ENCODE results near the gene FASTKD3. TPM values are rescaled to one million over a fixed set of nuclear protein-coding genes. Genes with fewer than 3 reads are reported as not detected.

Gene FASTKD3
- total RNA-seq, 4 donors from 2014 or later: 0.80 to 11.7 (median 8.0) TPM

DNA sequence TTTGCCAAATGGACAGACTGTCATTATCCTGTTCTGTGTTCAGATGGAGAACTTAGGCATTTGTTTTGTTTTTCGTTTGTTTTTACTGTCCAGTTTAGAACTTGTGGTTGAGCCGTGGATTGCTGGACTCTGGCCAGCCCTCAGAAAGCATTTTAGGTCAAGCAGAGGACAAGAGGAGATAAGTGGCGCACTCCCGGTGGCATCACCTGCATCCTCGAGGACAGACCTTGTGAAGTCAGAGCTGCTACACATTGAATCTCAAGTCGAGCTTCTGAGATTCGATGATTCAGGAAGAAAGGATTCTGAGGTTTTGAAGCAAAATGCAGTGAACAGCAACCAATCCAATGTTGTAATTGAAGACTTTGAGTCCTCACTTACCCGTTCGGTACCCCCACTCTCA lies 9.0 kb upstream of the FASTKD3 start:
- H3K36me3 ChIP-seq: peaks cover 0 to 34% (median 6%) of the 10 kb centered on the region in 4 donors
- DNase-seq: no peak
- H3K4me3 ChIP-seq: no peak overlapping the region
- peaks cover 3 to 21% (median 14%) of the 10 kb centered on the region in 4 donors for H3K4me1 ChIP-seq
- no peaks in the 10 kb centered on the region for H3K9me3 ChIP-seq
- intact Hi-C loops (cut with DNase I; ENCODE audit: low total_unique reads): loop anchor here (5.0 kb wide), 1 partner anchor 1951 kb away; no protein-coding TSS in a partner anchor
- TF ChIP-seq POLR2AphosphoS5 (IDR thresholded peaks at IDR 0.05) (no peak), EP300 (IDR thresholded peaks at IDR 0.05; ENCODE audit: low read depth) (no peak), POLR2A (IDR thresholded peaks at IDR 0.05) (no peak)
- TF ChIP-seq, protein P1, sequence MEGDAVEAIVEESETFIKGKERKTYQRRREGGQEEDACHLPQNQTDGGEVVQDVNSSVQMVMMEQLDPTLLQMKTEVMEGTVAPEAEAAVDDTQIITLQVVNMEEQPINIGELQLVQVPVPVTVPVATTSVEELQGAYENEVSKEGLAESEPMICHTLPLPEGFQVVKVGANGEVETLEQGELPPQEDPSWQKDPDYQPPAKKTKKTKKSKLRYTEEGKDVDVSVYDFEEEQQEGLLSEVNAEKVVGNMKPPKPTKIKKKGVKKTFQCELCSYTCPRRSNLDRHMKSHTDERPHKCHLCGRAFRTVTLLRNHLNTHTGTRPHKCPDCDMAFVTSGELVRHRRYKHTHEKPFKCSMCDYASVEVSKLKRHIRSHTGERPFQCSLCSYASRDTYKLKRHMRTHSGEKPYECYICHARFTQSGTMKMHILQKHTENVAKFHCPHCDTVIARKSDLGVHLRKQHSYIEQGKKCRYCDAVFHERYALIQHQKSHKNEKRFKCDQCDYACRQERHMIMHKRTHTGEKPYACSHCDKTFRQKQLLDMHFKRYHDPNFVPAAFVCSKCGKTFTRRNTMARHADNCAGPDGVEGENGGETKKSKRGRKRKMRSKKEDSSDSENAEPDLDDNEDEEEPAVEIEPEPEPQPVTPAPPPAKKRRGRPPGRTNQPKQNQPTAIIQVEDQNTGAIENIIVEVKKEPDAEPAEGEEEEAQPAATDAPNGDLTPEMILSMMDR (IDR thresholded peaks at IDR 0.05): no peak
- peak overlapping the region in 1 of 4 donors; percentile 38 for H3K27ac ChIP-seq
- no peaks in the 10 kb centered on the region for H3K27me3 ChIP-seq
- WGBS, 2 donors (ENCODE audit: low coverage in 1 of 2): 70 to 72% methylated on average over 3 to 9 of the region's 9 CpGs
- in situ Hi-C loops (cut with MboI; ENCODE audit: low pct_ligation_motif_present in 1 of 4, low pct_unique_long_range_greater_than_20kb in 1 of 4, low sequenced_read_pairs in 3 of 4): no loop called here

DNA sequence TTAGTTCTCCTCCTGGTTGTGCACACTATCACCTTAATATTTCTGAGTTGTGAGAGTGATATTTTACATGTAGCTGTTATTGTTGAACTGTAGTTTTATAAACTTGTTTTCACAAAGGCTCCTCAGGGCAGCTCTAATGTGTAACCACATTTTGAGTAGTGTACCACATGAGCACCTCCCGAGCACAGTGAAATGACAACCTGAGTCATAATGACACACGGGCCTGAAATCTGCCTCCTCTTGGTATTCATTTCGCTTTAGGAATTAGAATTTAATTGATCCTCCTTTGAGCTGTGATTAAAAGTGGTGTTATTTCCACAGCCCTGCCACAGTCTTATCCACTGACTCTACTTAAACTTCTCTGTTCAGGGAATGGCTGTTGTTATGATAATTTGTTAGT lies 8.0 kb upstream of the FASTKD3 start:
- TF ChIP-seq EP300 (IDR thresholded peaks at IDR 0.05; ENCODE audit: low read depth) (no peak), POLR2AphosphoS5 (IDR thresholded peaks at IDR 0.05) (no peak), POLR2A (IDR thresholded peaks at IDR 0.05) (no peak)
- TF ChIP-seq, protein P1 (IDR thresholded peaks at IDR 0.05): no peak
- in situ Hi-C loops (cut with MboI; ENCODE audit: low pct_ligation_motif_present in 1 of 4, low pct_unique_long_range_greater_than_20kb in 1 of 4, low sequenced_read_pairs in 3 of 4) (no loop called here), intact Hi-C loops (cut with DNase I; ENCODE audit: low total_unique reads) (loop anchor here (5.0 kb wide), 1 partner anchor 1950 kb away; no protein-coding TSS in a partner anchor)
- no peak overlapping the region for H3K27ac ChIP-seq
- no peak for DNase-seq
- no peaks in the 10 kb centered on the region for H3K9me3 ChIP-seq
- H3K27me3 ChIP-seq: no peaks in the 10 kb centered on the region
- 75% methylated on average over 3 of the region's 3 CpGs; no CpG with 5 or more reads in 1 of the 2 donors for WGBS, 2 donors (ENCODE audit: low coverage in 1 of 2)
- H3K4me1 ChIP-seq: peaks cover 3 to 31% (median 19%) of the 10 kb centered on the region in 4 donors
- no peak overlapping the region for H3K4me3 ChIP-seq
- peaks cover 0 to 31% (median 6%) of the 10 kb centered on the region in 4 donors for H3K36me3 ChIP-seq

- no peaks in the 10 kb centered on the region for H3K27me3 ChIP-seq
- in situ Hi-C loops (cut with MboI; ENCODE audit: low pct_ligation_motif_present in 1 of 4, low pct_unique_long_range_greater_than_20kb in 1 of 4, low sequenced_read_pairs in 3 of 4) (no loop called here), intact Hi-C loops (cut with DNase I; ENCODE audit: low total_unique reads) (loop anchor here (5.0 kb wide), 1 partner anchor 1948 kb away; no protein-coding TSS in a partner anchor)
- 94 to 96% methylated on average over 4 of the region's 4 CpGs for WGBS, 2 donors (ENCODE audit: low coverage in 1 of 2)
- no peaks in the 10 kb centered on the region for H3K9me3 ChIP-seq
- H3K27ac ChIP-seq: no peak overlapping the region
- no peak for DNase-seq
- H3K36me3 ChIP-seq: peaks cover 0 to 21% (median 6%) of the 10 kb centered on the region in 4 donors
- TF ChIP-seq POLR2AphosphoS5 (IDR thresholded peaks at IDR 0.05) (no peak), EP300 (IDR thresholded peaks at IDR 0.05; ENCODE audit: low read depth) (no peak), POLR2A (IDR thresholded peaks at IDR 0.05) (no peak)
- TF ChIP-seq, protein P1 (IDR thresholded peaks at IDR 0.05): no peak
- no peak overlapping the region for H3K4me3 ChIP-seq
- H3K4me1 ChIP-seq: peaks cover 10 to 48% (median 34%) of the 10 kb centered on the region in 4 donors
Measured at GRCh38 chr5:7875151-7875550, 6.3 kb upstream of the FASTKD3 start.

DNA sequence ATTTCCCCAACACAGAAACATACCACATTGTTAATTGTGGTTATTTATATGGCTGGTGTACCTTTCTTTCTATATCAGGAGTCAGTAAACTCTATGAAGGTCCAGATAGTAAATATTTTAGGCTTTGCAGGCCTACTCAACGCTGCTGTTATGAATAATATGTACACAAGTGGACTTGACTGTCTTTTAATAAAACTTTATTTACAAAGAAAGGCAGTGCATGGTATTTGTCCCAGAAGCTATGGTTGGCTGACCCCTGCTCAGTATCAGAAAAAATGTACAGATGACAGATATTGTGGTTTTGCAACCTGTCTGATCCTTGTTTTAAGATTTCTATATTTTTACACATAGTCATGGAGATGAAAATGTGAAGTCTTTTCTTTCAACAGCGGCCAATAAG lies 5.8 kb upstream of the FASTKD3 start:
- intact Hi-C loops (cut with DNase I; ENCODE audit: low total_unique reads) (loop anchor here (5.0 kb wide), 1 partner anchor 1947 kb away; no protein-coding TSS in a partner anchor), in situ Hi-C loops (cut with MboI; ENCODE audit: low pct_ligation_motif_present in 1 of 4, low pct_unique_long_range_greater_than_20kb in 1 of 4, low sequenced_read_pairs in 3 of 4) (no loop called here)
- Histone ChIP-seq H3K27me3 (no peaks in the 10 kb centered on the region), H3K9me3 (no peaks in the 10 kb centered on the region), H3K36me3 (peaks cover 0 to 16% (median 6%) of the 10 kb centered on the region in 4 donors), H3K4me3 (no peak overlapping the region), H3K27ac (no peak overlapping the region), H3K4me1 (peaks cover 13 to 50% (median 36%) of the 10 kb centered on the region in 4 donors)
- no peak for TF ChIP-seq POLR2AphosphoS5 (IDR thresholded peaks at IDR 0.05)
- no peak for TF ChIP-seq EP300 (IDR thresholded peaks at IDR 0.05; ENCODE audit: low read depth)
- TF ChIP-seq, protein P1 (IDR thresholded peaks at IDR 0.05): no peak
- TF ChIP-seq POLR2A (IDR thresholded peaks at IDR 0.05): no peak
- WGBS, 2 donors (ENCODE audit: low coverage in 1 of 2): 97% methylated on average over 2 of the region's 2 CpGs
- no peak for DNase-seq

All from transverse colon (tissue), 4 donors.